Endothelial cell of umbilical vein (primary cell): ENCODE results near the gene SYCP1.

Experiments
- EZH2 ChIP-seq: IDR thresholded peaks from 2 replicates; pipeline ENCODE4 v1.6.1; 2012; ENCODE audit warnings: borderline replicate concordance, low read depth, mild to moderate bottlenecking, moderate library complexity, low read length, inconsistent platforms; ENCODE audit not compliant: severe bottlenecking
- GATA2 ChIP-seq: IDR thresholded peaks from 2 replicates; pipeline ENCODE4 v1.7.0; 2011; ENCODE audit warnings: low read depth, mild to moderate bottlenecking, moderate library complexity, mixed read lengths, low read length; ENCODE audit not compliant: insufficient read length, insufficient read depth
- POLR2A ChIP-seq: IDR thresholded peaks from 2 replicates; pipeline ENCODE4 v1.6.1; 2012; ENCODE audit warnings: low read depth, mild to moderate bottlenecking, control low read depth, low read length
- POLR2AphosphoS5 ChIP-seq: IDR thresholded peaks from 2 replicates; pipeline ENCODE4 v1.6.1; 2012; ENCODE audit warnings: low read depth, mild to moderate bottlenecking, control low read depth, low read length, moderate library complexity; ENCODE audit not compliant: insufficient read depth
- TF ChIP-seq, protein P1 (sequence below), 2 donors: IDR thresholded peaks; 1 replicate in 1 of 2; 2 replicates in 1 of 2; pipeline ENCODE4 v1.5.1; 2011; ENCODE audit warnings: low read length in 2 of 2, mild to moderate bottlenecking in 2 of 2, moderate library complexity in 2 of 2, control low read depth in 1 of 2, inconsistent platforms in 1 of 2, low read depth in 1 of 2; ENCODE audit not compliant: insufficient read depth in 1 of 2; ENCODE audit errors: extremely low read depth in 1 of 2
- TF ChIP-seq, protein P2 (sequence below): IDR thresholded peaks from 2 replicates; pipeline ENCODE4 v1.6.1; 2011; ENCODE audit not compliant: insufficient read depth, insufficient read length

DNA sequence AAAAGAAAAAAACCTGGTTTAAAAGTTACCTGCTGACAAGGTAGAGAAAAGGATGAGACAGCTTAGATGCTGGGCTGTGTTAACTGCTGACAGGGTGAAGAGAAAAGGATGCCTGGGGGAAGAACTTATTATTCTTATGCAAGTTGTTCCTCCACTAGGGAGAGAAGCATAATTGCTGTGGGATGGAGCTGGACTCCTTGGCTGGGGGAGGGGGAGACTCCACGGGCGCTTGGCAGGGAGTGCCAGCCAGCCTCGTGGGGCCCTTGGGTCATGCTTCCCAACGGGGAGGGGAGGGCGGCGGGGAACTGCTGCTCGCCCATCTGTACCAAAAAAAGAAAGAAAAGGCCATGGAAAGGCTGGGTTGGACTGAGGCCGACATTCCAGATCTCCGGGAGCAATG is 47.2 kb downstream of the SYCP1 start:
- TF ChIP-seq GATA2 (no peak), EZH2 (no peak), POLR2A (no peak), POLR2AphosphoS5 (no peak)
- TF ChIP-seq, protein P1, sequence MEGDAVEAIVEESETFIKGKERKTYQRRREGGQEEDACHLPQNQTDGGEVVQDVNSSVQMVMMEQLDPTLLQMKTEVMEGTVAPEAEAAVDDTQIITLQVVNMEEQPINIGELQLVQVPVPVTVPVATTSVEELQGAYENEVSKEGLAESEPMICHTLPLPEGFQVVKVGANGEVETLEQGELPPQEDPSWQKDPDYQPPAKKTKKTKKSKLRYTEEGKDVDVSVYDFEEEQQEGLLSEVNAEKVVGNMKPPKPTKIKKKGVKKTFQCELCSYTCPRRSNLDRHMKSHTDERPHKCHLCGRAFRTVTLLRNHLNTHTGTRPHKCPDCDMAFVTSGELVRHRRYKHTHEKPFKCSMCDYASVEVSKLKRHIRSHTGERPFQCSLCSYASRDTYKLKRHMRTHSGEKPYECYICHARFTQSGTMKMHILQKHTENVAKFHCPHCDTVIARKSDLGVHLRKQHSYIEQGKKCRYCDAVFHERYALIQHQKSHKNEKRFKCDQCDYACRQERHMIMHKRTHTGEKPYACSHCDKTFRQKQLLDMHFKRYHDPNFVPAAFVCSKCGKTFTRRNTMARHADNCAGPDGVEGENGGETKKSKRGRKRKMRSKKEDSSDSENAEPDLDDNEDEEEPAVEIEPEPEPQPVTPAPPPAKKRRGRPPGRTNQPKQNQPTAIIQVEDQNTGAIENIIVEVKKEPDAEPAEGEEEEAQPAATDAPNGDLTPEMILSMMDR (IDR thresholded peaks at IDR 0.05; ENCODE audit: extremely low read depth in 1 of 2, insufficient read depth in 1 of 2, low read depth in 1 of 2, low read length in 2 of 2) = no peak
- TF ChIP-seq, protein P2, sequence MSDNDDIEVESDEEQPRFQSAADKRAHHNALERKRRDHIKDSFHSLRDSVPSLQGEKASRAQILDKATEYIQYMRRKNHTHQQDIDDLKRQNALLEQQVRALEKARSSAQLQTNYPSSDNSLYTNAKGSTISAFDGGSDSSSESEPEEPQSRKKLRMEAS = no peak
